Right lobe of liver (tissue), 6 donors: ENCODE data around the gene SOD1. TPM values are rescaled to one million over a fixed set of nuclear protein-coding genes. Genes with fewer than 3 reads are reported as not detected.

Experiments used
- ATAC-seq, 4 donors: fragments of 200-7000 bp; cut with Tn5 transposase; one replicate each; pipeline ENCODE4 v1.9.1; 2020; ENCODE audit warnings: mild to moderate bottlenecking in 4 of 4, moderate library complexity in 4 of 4
- DNase-seq, 3 donors: peaks; one replicate each; pipeline ENCODE4 v3.0.0-alpha.2; 2020
- H3K27ac ChIP-seq, 3 donors: fragments of 200-600 bp; one replicate each; pipeline ENCODE4 v1.8.0; 2022
- H3K27me3 ChIP-seq, 2 donors: fragments of 200-600 bp; one replicate each; pipeline ENCODE4 v1.8.0; 2022
- H3K36me3 ChIP-seq, 4 donors: fragments of 200-600 bp; sonication (generic) in 1 of 4; one replicate each; pipeline versions ENCODE4 v1.5.1 to v1.8.0; 2017 to 2022; ENCODE audit warnings: control low read depth in 1 of 4
- H3K4me1 ChIP-seq, 4 donors: fragments of 200-600 bp; sonication (generic) in 1 of 4; one replicate each; pipeline versions ENCODE4 v1.5.1 to v1.8.0; 2017 to 2022; ENCODE audit warnings: control low read depth in 1 of 4
- H3K4me3 ChIP-seq, 3 donors: fragments of 200-600 bp; one replicate each; pipeline ENCODE4 v1.8.0; 2022
- H3K9me3 ChIP-seq, 4 donors: fragments of 200-600 bp; sonication (generic) in 1 of 4; one replicate each; pipeline versions ENCODE4 v1.5.1 to v1.8.0; 2017 to 2022; ENCODE audit warnings: control low read depth in 1 of 4
- POLR2A ChIP-seq: fragments of 450-650 bp; IDR thresholded peaks from one replicate; pipeline ENCODE4 v1.6.1; 2017; ENCODE audit warnings: antibody characterized with exemption, mild to moderate bottlenecking
- WGBS: methylation state at CpG from one replicate; pipeline ENCODE4 v1.1.6; 2018; ENCODE audit warnings: low coverage, low lambda C conversion rate; ENCODE audit not compliant: insufficient coverage; ENCODE audit errors: missing lambda C conversion rate; 5-methylcytosine and 5-hydroxymethylcytosine counted together
- intact Hi-C, 2 donors: fragments of 100-400 bp; cut with DNase I; formaldehyde crosslinking; loops; one replicate each; pipeline versions ENCODE4 v1.11.2 to v1.14.1; 2022
- total RNA-seq, 6 experiments: library from RNA; depleted of rRNA in 2 of 6; stranded (reverse); fragments of >200 nt in 2 of 6; fragmentation: NEBNext Ultra II Directional in 3 of 6; extraction: Animal tissue kit (Norgen Biotek cat#: 25700) in 3 of 6; gene quantifications; one replicate each; pipeline versions ENCODE4 v1.1.0 to v1.2.4, GENCODE V29; 2016 to 2023
- TF ChIP-seq, protein P1 (sequence below), 4 donors: fragments of 200-600 bp in 3 of 4; fragments of 450-650 bp in 1 of 4; IDR thresholded peaks; one replicate each; pipeline versions ENCODE4 v1.5.1 to v1.8.0; 2016 to 2022; ENCODE audit warnings: antibody characterized with exemption in 4 of 4, mild to moderate bottlenecking in 2 of 4
- donor health status: DM: no; HTN: yes; CAD: no.
- donor health status: DM: no; HTN: no; CAD: no.
- donor health status: DM: no; HTN: no; CAD: no.
- donor health status: DM: no; HTN: yes; CAD: no.
- donor health status: DM: no; HTN: yes; CAD: no.

SOD1 gene
- total RNA-seq, 6 experiments from 2014 or later, result 398 to 1,176 (median 518) TPM

DNA sequence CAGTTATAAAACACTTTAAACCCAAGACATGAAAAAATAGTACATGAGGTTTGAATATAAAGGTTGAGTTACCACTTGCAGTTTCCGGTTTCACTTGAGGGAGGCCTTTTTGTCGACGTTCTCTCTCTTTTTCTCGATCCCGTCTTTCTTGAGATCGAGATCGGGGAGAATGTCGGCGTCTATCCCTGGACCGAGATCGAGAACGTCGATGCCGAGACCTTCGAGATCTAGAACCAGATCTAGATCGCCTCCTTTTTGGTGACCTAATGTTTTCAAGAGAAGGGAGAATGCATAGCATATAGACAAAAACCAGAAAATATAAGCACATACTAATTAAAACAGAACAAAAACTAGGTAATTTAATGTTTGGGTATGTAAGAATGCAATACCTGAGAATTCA is 33.7 kb downstream of the SOD1 start:
- H3K9me3 ChIP-seq, result no peaks in the 10 kb centered on the region
- WGBS, result 99% methylated on average over 16 of the region's 16 CpGs
- intact Hi-C loops, result no loop called here
- peaks cover 0 to 93% (median 36%) of the 10 kb centered on the region in 4 donors for H3K36me3 ChIP-seq
- TF ChIP-seq, protein P1, sequence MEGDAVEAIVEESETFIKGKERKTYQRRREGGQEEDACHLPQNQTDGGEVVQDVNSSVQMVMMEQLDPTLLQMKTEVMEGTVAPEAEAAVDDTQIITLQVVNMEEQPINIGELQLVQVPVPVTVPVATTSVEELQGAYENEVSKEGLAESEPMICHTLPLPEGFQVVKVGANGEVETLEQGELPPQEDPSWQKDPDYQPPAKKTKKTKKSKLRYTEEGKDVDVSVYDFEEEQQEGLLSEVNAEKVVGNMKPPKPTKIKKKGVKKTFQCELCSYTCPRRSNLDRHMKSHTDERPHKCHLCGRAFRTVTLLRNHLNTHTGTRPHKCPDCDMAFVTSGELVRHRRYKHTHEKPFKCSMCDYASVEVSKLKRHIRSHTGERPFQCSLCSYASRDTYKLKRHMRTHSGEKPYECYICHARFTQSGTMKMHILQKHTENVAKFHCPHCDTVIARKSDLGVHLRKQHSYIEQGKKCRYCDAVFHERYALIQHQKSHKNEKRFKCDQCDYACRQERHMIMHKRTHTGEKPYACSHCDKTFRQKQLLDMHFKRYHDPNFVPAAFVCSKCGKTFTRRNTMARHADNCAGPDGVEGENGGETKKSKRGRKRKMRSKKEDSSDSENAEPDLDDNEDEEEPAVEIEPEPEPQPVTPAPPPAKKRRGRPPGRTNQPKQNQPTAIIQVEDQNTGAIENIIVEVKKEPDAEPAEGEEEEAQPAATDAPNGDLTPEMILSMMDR (IDR thresholded peaks at IDR 0.05), result no peak
- no peak for TF ChIP-seq POLR2A
- no peak overlapping the region for H3K27ac ChIP-seq
- DNase-seq (no peak), ATAC-seq (no peak)
- H3K4me1 ChIP-seq, result no peaks in the 10 kb centered on the region
- no peak overlapping the region for H3K4me3 ChIP-seq
- H3K27me3 ChIP-seq, result no peaks in the 10 kb centered on the region

DNA sequence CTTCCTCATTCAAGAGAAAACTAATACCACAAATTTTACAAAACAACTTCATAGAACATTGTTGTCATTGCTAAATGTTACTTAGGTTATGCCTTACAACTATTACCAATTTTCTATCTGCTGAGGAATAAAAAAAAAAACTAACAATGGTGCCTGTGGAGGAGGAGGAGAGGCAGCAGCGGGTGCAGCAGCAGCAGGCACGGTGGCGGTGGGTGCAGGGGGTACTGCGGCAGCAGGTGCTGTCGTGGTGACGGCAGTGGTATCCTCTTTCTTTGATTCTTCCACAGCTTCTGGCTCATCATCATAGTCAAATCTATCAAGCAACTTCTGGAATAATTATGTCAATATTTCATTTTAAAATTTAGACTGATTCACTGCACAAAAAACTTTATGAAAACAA is 36.9 kb downstream of the SOD1 start:
- H3K4me1 ChIP-seq, result no peaks in the 10 kb centered on the region
- TF ChIP-seq, protein P1 (IDR thresholded peaks at IDR 0.05), result no peak
- TF ChIP-seq POLR2A, result no peak
- ATAC-seq (no peak), DNase-seq (no peak)
- H3K27ac ChIP-seq, result no peak overlapping the region
- H3K4me3 ChIP-seq, result no peak overlapping the region
- no peaks in the 10 kb centered on the region for H3K27me3 ChIP-seq
- H3K9me3 ChIP-seq, result no peaks in the 10 kb centered on the region
- WGBS, result 87% methylated on average over 4 of the region's 6 CpGs
- peaks cover 10 to 88% (median 38%) of the 10 kb centered on the region in 4 donors for H3K36me3 ChIP-seq
- intact Hi-C loops, result no loop called here

DNA sequence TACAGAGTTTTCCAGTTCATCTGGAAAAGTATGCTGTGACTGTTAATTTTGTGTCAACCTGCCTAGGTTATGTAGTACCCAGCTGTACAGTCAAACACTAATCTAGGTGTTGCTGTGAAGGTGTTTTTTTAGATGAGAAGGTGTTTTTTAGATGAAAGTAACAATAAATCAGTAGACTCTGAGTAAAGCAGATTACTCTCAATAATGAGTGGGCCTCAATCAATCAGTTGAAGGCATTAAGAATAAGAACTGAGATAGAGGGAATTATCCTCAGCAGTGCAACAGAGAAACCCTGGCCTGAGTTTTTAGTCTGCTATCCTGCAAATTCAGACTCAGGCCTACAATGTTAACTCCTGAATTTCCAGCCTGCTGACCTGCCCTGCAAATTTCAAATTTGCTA is 39.0 kb downstream of the SOD1 start:
- no peaks in the 10 kb centered on the region for H3K27me3 ChIP-seq
- H3K36me3 ChIP-seq, result peaks cover 10 to 84% (median 33%) of the 10 kb centered on the region in 4 donors
- H3K27ac ChIP-seq, result no peak overlapping the region
- DNase-seq (no peak), ATAC-seq (no peak)
- no peak overlapping the region for H3K4me3 ChIP-seq
- TF ChIP-seq POLR2A, result no peak
- TF ChIP-seq, protein P1 (IDR thresholded peaks at IDR 0.05), result no peak
- intact Hi-C loops, result no loop called here
- H3K9me3 ChIP-seq, result no peaks in the 10 kb centered on the region
- no peaks in the 10 kb centered on the region for H3K4me1 ChIP-seq

DNA sequence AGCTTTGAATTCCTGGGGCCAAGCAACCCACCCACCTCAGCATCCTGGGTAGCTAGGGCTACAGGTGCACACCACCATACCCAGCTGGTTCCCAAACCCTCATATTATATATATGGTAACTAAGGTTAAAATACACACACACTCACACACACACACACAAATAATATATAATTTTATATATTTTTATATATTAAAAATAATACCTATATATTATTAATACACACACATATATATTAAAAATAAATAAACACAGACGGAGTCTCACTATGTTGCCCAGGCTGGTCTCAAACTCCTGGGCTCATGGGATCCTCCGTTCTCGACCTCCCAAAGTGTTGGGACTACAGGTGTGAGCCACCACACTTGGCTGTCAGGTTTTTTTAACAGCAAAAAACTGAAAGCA is 40.5 kb downstream of the SOD1 start:
- Histone ChIP-seq H3K4me3 (no peak overlapping the region), H3K9me3 (no peaks in the 10 kb centered on the region), H3K4me1 (no peaks in the 10 kb centered on the region), H3K27me3 (no peaks in the 10 kb centered on the region), H3K27ac (no peak overlapping the region), H3K36me3 (peaks cover 9 to 71% (median 29%) of the 10 kb centered on the region in 4 donors)
- DNase-seq, result no peak
- intact Hi-C loops, result no loop called here
- TF ChIP-seq POLR2A, result no peak
- TF ChIP-seq, protein P1 (IDR thresholded peaks at IDR 0.05), result no peak
- no peak for ATAC-seq
- WGBS, result 96% methylated on average over 3 of the region's 3 CpGs

DNA sequence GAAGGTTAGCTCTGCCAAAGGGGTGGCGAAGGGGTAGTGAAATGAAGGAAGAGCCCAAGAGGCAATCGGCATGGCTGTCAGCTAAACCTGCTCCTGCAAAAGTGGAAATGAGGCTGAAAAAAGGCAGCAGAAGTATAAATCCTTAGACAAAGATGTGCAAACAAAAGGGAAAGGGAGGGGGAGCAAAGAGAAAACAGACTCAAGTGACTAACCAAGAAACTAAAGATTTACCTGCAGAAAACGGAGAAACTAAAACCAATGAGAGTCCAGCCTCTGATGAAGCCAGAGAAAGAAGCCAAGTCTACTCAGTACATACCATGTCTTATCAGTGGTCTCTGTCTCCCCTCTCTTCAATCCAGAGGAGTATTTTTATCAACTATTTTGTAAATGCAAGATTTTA is 47.1 kb downstream of the SOD1 start:
- H3K9me3 ChIP-seq, result no peaks in the 10 kb centered on the region
- H3K4me3 ChIP-seq, result no peak overlapping the region
- ATAC-seq, result no peak
- no peak for DNase-seq
- no peak overlapping the region for H3K27ac ChIP-seq
- TF ChIP-seq, protein P1 (IDR thresholded peaks at IDR 0.05), result no peak
- no peak for TF ChIP-seq POLR2A
- H3K36me3 ChIP-seq, result peaks cover 0 to 17% (median 8%) of the 10 kb centered on the region in 4 donors
- H3K4me1 ChIP-seq, result peaks cover 0 to 21% (median 10%) of the 10 kb centered on the region in 4 donors
- H3K27me3 ChIP-seq, result no peaks in the 10 kb centered on the region
- intact Hi-C loops, result no loop called here
- 93% methylated on average over 3 of the region's 3 CpGs for WGBS
